Measurements from ENCODE around the gene THYN1.

Gene THYN1

GRCh38 chr11:134246678-134247077, 6.5 kb downstream of the THYN1 start:
- Mint-ChIP-seq H3K27me3 (no peaks in the 10 kb centered on the region), H3K27ac (no peak overlapping the region), H3K4me3 (no peak overlapping the region), H3K9me3 (no peaks in the 10 kb centered on the region), H3K4me1 (peaks cover 7% of the 10 kb centered on the region), H3K36me3 (peaks cover 16% of the 10 kb centered on the region)
- DNase-seq (ENCODE audit: low spot score in 2 of 2) (no peak), ATAC-seq (ENCODE audit: low read depth) (no peak)

GRCh38 chr11:134246100-134246499, 7.1 kb downstream of the THYN1 start:
- H3K27me3 Mint-ChIP-seq: no peaks in the 10 kb centered on the region
- H3K4me3 Mint-ChIP-seq: no peak overlapping the region
- no peak for ATAC-seq (ENCODE audit: low read depth)
- peaks cover 16% of the 10 kb centered on the region for H3K36me3 Mint-ChIP-seq
- DNase-seq (ENCODE audit: low spot score in 2 of 2): no peak
- H3K9me3 Mint-ChIP-seq: no peaks in the 10 kb centered on the region
- peaks cover 7% of the 10 kb centered on the region for H3K4me1 Mint-ChIP-seq
- no peak overlapping the region for H3K27ac Mint-ChIP-seq

- Mint-ChIP-seq H3K4me3 (no peak overlapping the region), H3K27me3 (no peaks in the 10 kb centered on the region), H3K27ac (no peak overlapping the region), H3K9me3 (no peaks in the 10 kb centered on the region), H3K36me3 (peaks cover 16% of the 10 kb centered on the region), H3K4me1 (peaks cover 7% of the 10 kb centered on the region)
- no peak for ATAC-seq (ENCODE audit: low read depth)
- DNase-seq (ENCODE audit: low spot score in 2 of 2): no peak
These were observed 7.7 kb downstream of the THYN1 start for GRCh38 chr11:134245434-134245833.

GRCh38 chr11:134244593-134244992, 8.6 kb downstream of the THYN1 start:
- DNase-seq (ENCODE audit: low spot score in 2 of 2) (peak; percentile 32 to 40), ATAC-seq (ENCODE audit: low read depth) (peak; percentile 89)
- Mint-ChIP-seq H3K27me3 (no peaks in the 10 kb centered on the region), H3K36me3 (peaks cover 16% of the 10 kb centered on the region), H3K4me1 (peaks cover 7% of the 10 kb centered on the region), H3K4me3 (no peak overlapping the region), H3K27ac (no peak overlapping the region), H3K9me3 (no peaks in the 10 kb centered on the region)

- H3K9me3 Mint-ChIP-seq: no peaks in the 10 kb centered on the region
- no peak for DNase-seq (ENCODE audit: low spot score in 2 of 2)
- no peak for ATAC-seq (ENCODE audit: low read depth)
- peaks cover 7% of the 10 kb centered on the region for H3K4me1 Mint-ChIP-seq
- peaks cover 16% of the 10 kb centered on the region for H3K36me3 Mint-ChIP-seq
- no peaks in the 10 kb centered on the region for H3K27me3 Mint-ChIP-seq
- H3K27ac Mint-ChIP-seq: no peak overlapping the region
- H3K4me3 Mint-ChIP-seq: no peak overlapping the region
These were observed 9.2 kb downstream of the THYN1 start for GRCh38 chr11:134243913-134244312.

GRCh38 chr11:134242376-134242775, 10.8 kb downstream of the THYN1 start:
- H3K4me1 Mint-ChIP-seq: peaks cover 7% of the 10 kb centered on the region
- no peak for DNase-seq (ENCODE audit: low spot score in 2 of 2)
- H3K27ac Mint-ChIP-seq: no peak overlapping the region
- no peaks in the 10 kb centered on the region for H3K27me3 Mint-ChIP-seq
- peaks cover 15% of the 10 kb centered on the region for H3K36me3 Mint-ChIP-seq
- ATAC-seq (ENCODE audit: low read depth): no peak
- no peak overlapping the region for H3K4me3 Mint-ChIP-seq
- H3K9me3 Mint-ChIP-seq: no peaks in the 10 kb centered on the region

- H3K4me3 Mint-ChIP-seq: no peak overlapping the region
- H3K9me3 Mint-ChIP-seq: no peaks in the 10 kb centered on the region
- no peak overlapping the region for H3K27ac Mint-ChIP-seq
- peaks cover 7% of the 10 kb centered on the region for H3K4me1 Mint-ChIP-seq
- H3K36me3 Mint-ChIP-seq: peaks cover 17% of the 10 kb centered on the region
- H3K27me3 Mint-ChIP-seq: no peaks in the 10 kb centered on the region
- DNase-seq (ENCODE audit: low spot score in 2 of 2) (no peak), ATAC-seq (ENCODE audit: low read depth) (no peak)
These were observed 12.6 kb downstream of the THYN1 start for GRCh38 chr11:134240592-134240991.

- DNase-seq (ENCODE audit: low spot score in 2 of 2) (no peak), ATAC-seq (ENCODE audit: low read depth) (no peak)
- Mint-ChIP-seq H3K4me1 (no peaks in the 10 kb centered on the region), H3K27ac (no peak overlapping the region), H3K9me3 (no peaks in the 10 kb centered on the region), H3K27me3 (no peaks in the 10 kb centered on the region), H3K36me3 (peaks cover 21% of the 10 kb centered on the region), H3K4me3 (no peak overlapping the region)
These were observed 14.2 kb downstream of the THYN1 start for GRCh38 chr11:134238956-134239355.

GRCh38 chr11:134237557-134237922, 15.6 kb downstream of the THYN1 start:
- H3K27ac Mint-ChIP-seq: no peak overlapping the region
- no peak overlapping the region for H3K4me3 Mint-ChIP-seq
- no peak for ATAC-seq (ENCODE audit: low read depth)
- H3K27me3 Mint-ChIP-seq: no peaks in the 10 kb centered on the region
- DNase-seq (ENCODE audit: low spot score in 2 of 2): no peak
- H3K36me3 Mint-ChIP-seq: peaks cover 16% of the 10 kb centered on the region
- H3K4me1 Mint-ChIP-seq: peaks cover under 1% of the 10 kb centered on the region
- no peaks in the 10 kb centered on the region for H3K9me3 Mint-ChIP-seq

GRCh38 chr11:134236834-134237556, 16.2 kb downstream of the THYN1 start:
- H3K9me3 Mint-ChIP-seq: no peaks in the 10 kb centered on the region
- no peak overlapping the region for H3K4me3 Mint-ChIP-seq
- ATAC-seq (ENCODE audit: low read depth) (no peak), DNase-seq (ENCODE audit: low spot score in 2 of 2) (no peak)
- H3K27me3 Mint-ChIP-seq: no peaks in the 10 kb centered on the region
- H3K27ac Mint-ChIP-seq: no peak overlapping the region
- peaks cover 16% of the 10 kb centered on the region for H3K36me3 Mint-ChIP-seq
- peaks cover 5% of the 10 kb centered on the region for H3K4me1 Mint-ChIP-seq

GRCh38 chr11:134235399-134235798, 17.8 kb downstream of the THYN1 start:
- H3K36me3 Mint-ChIP-seq: peaks cover 16% of the 10 kb centered on the region
- H3K27me3 Mint-ChIP-seq: peaks cover 3% of the 10 kb centered on the region
- ATAC-seq (ENCODE audit: low read depth) (no peak), DNase-seq (ENCODE audit: low spot score in 2 of 2) (no peak)
- peaks cover 12% of the 10 kb centered on the region for H3K4me1 Mint-ChIP-seq
- no peak overlapping the region for H3K4me3 Mint-ChIP-seq
- no peak overlapping the region for H3K27ac Mint-ChIP-seq
- no peaks in the 10 kb centered on the region for H3K9me3 Mint-ChIP-seq

GRCh38 chr11:134233729-134234179, 19.4 kb downstream of the THYN1 start:
- H3K4me1 Mint-ChIP-seq: peaks cover 20% of the 10 kb centered on the region
- H3K9me3 Mint-ChIP-seq: no peaks in the 10 kb centered on the region
- no peak overlapping the region for H3K4me3 Mint-ChIP-seq
- no peak for ATAC-seq (ENCODE audit: low read depth)
- peaks cover 7% of the 10 kb centered on the region for H3K27me3 Mint-ChIP-seq
- no peak for DNase-seq (ENCODE audit: low spot score in 2 of 2)
- peaks cover 18% of the 10 kb centered on the region for H3K36me3 Mint-ChIP-seq
- H3K27ac Mint-ChIP-seq: no peak overlapping the region

GRCh38 chr11:134231958-134232659, 21.0 kb downstream of the THYN1 start:
- ATAC-seq (ENCODE audit: low read depth) (no peak), DNase-seq (ENCODE audit: low spot score in 2 of 2) (no peak)
- Mint-ChIP-seq H3K4me3 (no peak overlapping the region), H3K4me1 (peaks cover 29% of the 10 kb centered on the region), H3K36me3 (peaks cover 9% of the 10 kb centered on the region), H3K27me3 (peaks cover 7% of the 10 kb centered on the region), H3K9me3 (no peaks in the 10 kb centered on the region), H3K27ac (no peak overlapping the region)

GRCh38 chr11:134230339-134230738, 22.8 kb downstream of the THYN1 start:
- H3K36me3 Mint-ChIP-seq: peaks cover 6% of the 10 kb centered on the region
- ATAC-seq (ENCODE audit: low read depth) (no peak), DNase-seq (ENCODE audit: low spot score in 2 of 2) (no peak)
- no peak overlapping the region for H3K27ac Mint-ChIP-seq
- H3K4me3 Mint-ChIP-seq: no peak overlapping the region
- peaks cover 34% of the 10 kb centered on the region for H3K4me1 Mint-ChIP-seq
- H3K27me3 Mint-ChIP-seq: peaks cover 11% of the 10 kb centered on the region
- H3K9me3 Mint-ChIP-seq: no peaks in the 10 kb centered on the region

Measured in memory B cell (primary cell).